GM21447 (cell line): ENCODE results near the gene GNAQ.

Source experiments
- ATAC-seq: cut with Tn5 transposase; IDR thresholded peaks from one replicate; pipeline ENCODE4 v1.9.1; 2021; ENCODE audit not compliant: unreplicated experiment

Gene GNAQ

DNA sequence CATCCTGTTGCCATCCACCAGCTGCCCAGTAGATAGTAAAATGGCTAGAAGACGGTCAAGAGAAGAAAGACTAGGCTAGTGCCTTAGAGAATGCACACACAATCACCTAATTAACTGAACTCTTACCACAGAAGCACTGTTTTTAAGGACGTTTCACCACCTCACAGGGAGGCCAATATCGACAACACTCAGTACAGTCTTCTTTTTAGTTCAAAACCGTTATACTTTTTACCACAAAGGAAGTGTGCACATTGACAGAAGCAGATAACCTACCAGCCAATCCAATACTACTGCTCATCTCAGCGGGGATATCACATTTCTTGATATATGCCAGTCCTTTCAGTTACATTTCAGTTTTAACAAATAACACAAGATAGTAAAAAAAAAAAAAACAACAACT lies 122.3 kb downstream of the GNAQ start:
- ATAC-seq = no peak

DNA sequence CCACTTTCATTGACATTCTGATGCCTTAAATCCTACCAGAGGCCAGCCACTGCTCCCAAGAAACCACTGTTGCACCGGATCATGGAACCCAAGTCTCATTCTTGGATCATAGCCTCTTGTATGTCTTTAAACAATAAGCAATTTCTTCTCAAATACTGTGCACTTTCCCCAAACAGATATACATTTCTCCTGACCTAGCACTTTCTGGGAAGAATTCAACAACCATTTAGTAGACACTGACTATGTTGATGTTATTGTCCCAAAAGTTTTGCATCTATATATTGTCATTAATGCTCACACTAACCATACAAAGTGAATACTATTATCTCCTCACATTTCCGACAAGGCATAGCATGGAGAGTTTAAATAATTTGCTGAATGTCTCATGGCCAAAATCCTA lies 123.3 kb downstream of the GNAQ start:
- no peak for ATAC-seq

DNA sequence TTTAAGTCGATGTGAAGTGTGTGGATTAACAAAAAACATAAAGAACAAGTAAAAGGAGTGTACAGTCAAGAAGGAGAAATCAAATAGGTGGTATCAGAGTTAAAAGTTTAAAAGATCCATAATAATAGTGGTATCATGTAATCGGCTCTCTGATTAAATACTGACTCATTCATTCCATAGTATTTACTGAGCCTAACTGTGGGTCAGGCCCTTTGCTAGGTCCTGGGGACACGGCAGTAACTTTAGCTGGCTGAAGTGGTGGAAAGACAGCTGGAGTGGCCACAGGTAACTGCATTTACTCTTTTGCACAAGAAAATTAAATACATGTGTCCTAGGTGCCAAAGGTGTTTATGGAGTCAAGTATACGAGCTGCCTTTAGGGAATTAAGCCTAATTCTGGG lies 124.0 kb downstream of the GNAQ start:
- no peak for ATAC-seq

DNA sequence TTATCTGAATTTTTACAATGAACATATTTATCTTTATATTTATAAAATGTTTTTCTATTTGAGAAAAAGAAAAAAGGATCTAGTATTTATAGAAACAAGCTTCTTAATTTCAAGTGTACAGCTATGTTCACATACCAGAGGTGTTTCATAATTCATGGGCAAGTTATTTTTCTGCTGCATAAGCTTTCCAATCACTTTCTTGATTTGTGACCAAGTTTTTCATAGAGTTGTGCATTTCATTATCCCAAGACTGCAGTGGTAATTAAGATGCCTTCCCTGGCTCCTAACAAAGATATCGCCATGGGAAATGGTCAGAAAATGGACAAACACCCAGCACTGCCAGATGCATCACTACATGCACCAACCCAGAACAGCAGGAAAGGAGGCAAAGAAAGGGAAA lies 124.6 kb downstream of the GNAQ start:
- ATAC-seq = no peak

DNA sequence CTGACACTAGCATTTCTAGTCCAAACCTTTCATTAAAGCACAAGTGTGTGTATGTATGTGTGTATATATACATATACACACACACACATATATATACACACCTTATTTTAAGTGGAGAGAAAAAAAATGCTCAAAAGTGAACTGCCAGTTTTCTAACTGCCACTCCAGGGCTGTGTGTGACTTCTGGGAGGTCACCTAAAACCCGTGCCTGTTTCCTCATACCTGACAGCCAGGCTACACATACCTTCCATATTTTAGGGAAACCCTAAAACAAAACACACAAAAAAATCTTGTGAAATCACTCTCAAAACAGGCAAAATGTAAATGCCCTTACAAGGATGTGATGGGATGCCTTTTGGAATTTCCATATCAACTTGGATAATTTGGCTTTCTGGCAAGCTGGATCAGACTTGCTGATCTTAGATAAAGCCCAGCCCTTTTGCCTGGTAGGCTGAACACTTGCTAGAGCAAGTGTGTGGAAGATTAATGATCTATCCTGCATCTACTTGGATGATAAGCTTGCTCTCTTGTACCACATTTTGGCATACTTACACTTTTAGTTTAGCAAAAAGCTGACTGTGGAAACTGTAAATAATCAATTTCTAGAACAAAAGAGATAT lies 127.8 kb downstream of the GNAQ start:
- no peak for ATAC-seq

DNA sequence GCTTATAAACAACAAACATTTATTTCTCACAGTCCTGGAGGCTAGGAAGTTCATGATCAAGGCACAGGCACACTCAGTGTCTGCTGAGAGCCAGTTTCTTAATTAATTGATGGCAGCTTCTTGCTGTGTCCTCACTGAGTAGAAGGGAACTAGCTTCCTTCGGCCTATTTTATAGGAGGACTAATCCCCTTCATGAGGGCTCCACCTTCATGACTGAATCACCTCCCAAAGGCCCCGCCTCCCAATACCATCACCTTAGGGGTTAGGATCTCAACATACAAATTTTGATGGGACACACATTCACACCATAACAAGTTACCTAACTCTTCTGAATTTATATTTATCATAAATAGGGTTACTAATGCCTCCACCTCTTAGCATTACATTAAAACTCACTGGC lies 129.8 kb downstream of the GNAQ start:
- ATAC-seq = no peak

DNA sequence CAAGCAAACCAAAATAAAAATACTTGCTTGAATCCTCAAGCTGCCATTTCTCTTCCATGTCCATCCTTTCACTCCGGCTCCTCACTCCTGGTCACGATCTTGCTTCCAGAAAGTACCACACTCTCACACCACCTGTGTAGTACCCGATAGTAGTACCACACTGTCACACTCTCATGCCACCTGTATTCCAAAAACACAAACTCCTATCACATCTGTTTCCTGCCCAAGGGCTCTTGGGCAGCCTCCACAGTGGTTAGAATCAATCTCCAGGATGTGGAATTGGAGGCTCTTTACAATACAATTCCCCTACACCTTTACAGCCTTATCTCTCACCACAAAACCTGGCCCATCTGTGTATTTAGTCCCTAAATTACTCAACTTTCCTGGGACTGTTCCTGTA lies 130.6 kb downstream of the GNAQ start:
- ATAC-seq = no peak

DNA sequence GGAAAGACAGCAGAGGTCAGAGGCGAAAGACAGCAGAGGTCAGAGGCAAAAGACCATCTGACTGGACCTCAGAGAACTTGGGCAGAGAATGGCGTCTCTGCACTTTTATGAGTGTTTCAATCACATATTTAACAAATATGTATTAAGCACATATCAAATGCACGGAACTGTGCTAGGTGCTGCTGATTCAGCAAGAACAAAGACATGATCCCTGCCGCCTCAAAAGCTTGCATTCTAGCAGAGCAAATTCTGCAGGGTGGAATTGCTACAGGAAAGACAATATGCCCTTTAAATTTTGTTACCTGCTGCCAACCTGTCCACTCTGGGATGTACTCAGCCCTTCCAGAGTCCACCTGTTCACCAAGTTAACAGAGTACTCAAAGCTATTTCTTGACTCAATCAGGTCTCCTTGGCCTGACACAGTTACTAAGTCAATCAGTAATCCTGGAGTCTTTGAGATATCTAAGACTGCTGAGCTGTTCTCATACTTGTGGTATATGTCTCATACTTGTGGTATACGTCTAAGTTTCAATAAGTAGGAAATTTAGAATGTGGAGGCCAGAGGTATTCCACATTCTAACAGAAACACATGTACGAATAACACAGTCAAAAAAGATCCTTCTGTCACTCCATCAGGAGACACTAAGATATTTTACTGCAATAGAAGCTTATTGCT lies 131.8 kb downstream of the GNAQ start:
- no peak for ATAC-seq

DNA sequence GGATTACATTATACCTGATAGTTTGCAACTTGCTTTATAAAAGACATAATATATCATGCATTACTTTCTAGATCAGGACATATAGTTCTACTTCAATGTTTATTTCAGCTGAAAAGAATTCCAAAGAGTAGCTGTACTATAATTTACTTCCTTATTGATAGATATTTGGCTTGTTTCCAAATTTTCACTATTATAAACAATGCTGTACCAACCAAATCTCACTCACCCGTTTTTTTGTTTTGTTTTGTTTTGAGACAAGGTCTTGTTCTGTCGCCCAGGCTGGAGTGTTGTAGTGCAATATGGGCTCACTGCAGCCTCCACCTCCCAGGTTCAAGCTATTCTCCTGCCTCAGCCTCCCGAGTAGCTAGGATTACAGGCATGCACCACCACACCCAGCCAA lies 132.7 kb downstream of the GNAQ start:
- ATAC-seq = no peak

DNA sequence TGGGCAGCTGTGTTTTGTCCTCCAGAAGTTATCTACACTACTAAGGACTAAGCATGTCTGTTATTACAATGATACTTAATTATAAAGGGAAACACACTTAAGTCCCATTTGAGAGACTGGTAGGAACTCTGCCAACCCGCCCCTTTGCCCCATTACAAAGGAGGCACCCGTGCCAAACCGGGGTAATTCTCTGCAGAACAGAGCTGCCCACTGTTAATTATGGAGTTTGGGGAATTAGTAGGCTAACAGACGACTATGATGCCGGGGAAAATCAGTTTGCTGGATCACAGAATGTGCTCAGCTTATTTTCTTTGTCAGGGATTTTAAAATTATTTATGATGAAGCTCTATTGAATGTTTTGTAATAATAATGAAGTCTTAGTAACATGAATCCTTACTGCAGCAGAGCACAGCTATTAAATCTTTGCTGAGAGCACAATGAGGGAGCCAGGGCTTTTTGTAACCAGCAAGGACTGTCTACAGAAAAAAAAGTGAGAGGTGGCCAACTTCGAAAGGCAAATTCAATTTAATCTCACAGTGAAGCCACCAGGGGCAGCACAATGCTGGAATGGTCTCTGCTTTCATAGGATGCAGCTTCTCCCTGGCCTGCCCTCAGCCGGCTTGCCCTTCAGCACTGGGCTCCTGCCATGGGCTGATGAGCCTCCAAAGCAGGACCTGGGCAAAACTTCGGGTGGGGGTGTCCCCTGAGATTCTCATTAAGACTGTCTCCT lies 134.5 kb downstream of the GNAQ start:
- ATAC-seq = no peak

DNA sequence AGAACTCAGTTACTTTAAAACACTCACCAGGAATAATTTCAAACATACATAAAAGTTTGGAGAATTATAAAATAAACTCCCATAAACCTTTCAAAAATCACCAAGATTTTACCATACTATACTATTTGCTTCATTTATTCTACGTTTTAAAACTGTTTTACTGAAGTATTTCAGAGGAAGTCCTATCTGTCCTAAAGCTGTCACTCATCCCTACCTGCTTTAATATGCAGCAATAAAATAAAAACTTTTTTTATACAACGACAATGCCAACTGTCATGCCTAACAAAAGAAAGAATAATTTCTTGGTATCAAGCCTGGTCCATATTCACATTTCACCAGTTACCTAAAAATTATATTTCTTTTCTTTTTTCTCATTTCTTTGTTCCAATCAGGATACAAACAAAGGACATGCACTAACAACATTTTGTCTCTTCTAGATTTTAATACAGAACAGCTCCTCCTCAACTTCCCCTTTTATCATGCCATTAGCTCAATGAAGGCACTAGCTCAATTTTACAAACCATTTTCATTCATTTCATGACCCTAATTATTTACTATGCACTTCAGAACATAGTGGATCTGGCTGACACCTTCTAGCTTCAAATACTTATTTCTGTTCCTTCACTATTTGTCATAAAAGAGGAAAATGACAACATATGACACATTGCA lies 135.2 kb downstream of the GNAQ start:
- no peak for ATAC-seq

DNA sequence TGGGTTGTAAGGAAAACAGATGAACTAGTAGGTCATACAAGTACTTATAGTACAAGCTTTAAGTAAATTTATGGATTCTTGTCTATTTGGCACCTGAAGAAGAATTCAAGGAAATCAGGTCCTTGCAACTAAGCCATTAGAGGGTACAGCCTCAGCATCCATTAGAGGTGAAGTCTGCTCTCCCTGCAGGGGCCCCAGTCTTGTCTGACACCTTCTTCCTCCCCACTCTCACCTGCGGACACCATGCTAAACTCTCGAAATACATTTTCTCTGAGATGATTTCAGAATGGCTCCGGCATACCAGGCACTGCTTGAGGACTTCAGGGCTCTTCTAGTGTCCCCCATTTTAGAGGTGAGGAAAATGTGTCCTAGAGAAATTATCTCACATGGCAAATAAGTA lies 137.9 kb downstream of the GNAQ start:
- ATAC-seq = no peak

DNA sequence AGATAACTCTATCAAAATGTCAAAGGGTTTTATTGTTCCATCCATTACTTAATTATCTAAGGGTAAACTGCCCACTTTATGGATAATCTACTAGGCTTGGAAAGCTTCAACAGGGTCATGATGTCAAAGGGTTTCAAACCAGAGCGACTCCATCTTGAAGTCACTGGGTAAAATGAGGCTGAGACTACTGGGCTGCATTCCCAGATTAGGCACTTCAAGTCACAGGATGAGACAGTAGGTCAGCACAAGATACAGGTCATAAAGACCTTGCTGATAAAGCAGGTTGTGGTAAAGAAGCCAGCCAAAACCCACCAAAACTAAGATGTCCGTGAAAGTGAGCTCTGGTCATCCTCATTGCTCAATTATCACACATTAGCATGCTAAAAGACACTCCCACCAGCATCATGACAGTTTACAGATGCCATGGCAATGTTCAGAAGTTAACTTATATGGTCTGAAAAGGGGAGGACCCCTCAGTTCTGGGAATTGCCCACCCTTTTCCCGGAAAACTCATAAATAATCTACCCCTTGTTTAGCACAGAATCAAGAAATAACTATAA lies 138.6 kb downstream of the GNAQ start:
- no peak for ATAC-seq

DNA sequence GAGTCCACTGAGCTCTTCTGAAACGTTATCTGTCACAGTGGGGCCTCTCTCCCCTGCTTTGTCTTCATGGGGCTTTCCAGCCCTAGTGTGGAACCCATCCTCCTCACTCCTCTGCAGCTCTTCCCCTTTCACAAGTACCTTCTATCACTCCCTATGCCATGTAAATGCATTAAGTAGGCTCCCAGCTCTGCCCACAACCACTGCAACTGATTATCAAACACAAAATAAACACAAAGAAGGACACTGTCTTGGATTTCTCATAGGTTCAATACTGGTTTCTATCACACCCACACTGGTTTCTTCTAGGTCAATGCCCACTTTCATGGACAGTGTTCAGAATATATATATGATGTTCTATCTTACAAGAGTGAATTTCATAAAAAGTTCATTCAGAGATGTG lies 139.4 kb downstream of the GNAQ start:
- ATAC-seq = no peak

DNA sequence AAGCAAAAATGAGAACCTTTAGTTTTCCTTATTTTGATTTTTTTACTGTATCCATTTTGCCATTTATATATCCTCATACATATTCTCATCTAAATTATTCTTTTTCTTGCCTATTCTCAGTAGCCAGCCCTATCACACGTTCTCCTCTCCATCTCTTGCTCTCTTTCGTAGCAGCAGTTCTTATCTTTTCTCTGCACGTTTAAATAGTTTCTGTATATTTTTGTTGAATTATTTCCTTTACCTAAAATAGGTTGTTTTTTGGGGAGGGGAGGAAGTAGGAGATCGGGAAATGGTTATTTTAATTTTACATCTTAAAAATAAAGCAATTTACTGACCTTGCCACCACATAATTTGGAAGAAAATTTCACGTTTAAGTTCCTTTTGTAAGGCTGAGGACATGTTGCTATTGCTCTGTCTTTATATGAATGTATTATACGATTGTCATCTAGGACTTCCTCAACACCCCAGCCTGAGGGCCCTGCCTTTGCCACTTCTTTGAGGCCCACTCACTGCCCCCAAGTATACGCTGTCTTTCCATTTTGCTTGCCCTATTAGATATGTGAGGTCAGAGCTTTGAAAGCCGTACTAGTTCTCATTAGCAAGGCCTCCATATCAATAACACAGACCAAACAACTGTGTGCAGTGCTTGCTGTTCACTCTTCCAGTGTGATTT lies 140.3 kb downstream of the GNAQ start:
- ATAC-seq = no peak

DNA sequence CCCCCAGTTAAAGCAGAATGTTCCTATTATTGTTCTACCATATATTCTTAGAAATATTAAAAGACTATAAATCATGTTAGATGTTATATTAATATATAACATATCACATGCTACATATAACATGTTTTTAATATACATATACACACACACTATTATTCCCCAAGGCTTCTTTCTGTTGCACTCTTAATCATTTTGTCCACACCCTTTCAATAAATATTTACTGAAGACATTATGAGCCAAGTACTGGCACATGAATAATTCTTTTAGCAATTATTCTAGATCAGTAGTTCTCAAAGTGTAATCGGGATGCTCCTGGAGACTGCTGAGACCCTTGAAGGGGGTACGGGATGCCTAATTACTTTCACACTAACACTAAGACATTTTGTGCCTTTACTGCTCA lies 143.9 kb downstream of the GNAQ start:
- ATAC-seq = no peak

DNA sequence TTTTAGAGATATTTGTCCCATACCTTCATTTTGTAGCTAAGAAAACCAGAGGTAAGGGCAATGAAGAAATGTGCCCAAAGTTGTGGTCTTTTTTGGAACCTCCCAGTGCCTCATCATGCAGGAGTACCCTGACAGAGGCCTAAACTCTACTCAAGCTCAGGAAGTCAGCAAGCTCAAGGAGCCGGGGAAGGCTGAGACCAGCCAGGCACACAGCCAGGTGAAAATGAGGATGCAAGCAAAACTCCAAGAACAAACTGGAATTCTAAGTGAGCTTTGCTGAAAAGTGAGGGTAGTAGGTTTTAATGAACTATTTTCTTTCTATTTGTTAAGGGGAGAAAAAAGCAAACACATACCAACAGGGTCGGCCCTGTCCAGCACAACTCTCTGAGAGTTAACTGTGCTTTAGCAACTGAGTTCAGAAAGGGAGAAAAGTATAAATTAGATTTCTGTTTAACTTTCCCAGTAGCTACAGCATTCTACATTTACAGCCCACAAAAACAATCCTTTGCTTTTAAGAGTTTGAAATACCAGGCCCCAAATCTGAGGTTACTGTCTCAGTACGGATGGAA lies 146.4 kb downstream of the GNAQ start:
- ATAC-seq = no peak

DNA sequence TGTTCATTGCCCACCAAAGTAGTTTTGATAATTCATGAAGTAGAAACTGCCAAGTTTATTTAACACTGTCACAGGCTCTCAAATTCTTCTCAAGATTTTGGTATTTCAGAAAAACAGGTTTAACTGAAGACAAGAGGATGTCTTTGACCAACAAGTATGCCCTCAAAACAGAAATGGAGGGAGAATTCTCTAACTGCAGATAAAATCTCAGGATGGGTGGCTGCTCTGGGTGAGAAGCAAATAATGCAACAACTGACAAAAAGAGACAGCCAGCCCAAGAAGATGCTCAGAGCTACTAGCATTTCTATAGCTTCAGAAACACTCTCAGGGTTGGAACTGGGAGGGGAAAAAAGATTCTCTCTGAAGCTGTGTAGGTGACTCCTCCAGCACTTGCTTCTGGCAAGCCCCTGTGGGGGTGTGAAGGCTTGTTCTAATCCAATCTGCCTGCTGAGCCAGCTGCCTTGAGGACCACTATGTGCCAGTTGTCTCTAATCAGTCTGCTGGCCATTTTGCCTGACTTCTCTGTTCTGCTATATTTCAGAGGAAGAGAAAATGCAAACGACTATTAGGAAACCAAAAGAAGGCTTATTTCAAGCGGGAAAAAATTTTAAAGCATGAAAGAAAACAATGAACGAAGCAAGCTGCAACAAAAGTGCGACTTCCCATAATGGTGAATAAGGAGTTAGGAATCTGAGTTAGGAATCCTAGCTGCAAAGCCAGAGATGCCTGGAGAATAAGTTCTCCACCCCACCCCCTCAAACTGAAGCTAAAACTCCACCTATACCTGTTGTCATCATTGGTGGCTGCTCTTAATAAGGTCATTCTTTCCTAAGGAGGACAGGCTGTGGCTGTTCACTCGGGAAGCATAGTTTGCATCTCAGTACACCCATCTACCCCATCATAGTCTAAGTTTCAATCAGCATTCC lies 147.5 kb downstream of the GNAQ start:
- ATAC-seq = no peak

DNA sequence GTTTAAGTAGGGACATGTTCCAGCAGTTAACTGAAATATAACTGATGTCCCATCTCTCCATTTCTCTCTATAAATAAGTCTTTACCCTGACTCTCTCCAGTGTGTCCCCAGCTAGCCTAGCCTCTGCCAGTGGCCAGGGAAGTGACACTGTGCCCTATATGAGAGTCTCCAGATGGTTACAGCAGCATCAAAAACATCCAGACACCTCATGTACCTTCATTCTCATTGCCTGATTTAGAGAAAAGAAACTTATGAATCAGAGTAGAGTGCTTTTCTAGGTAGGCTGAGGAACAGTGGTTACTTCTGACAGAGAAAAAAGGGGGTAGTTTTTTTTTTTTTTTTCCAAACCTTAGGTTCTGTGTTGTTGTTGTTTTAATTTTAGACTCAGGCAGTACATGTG lies 148.5 kb downstream of the GNAQ start:
- ATAC-seq = no peak

DNA sequence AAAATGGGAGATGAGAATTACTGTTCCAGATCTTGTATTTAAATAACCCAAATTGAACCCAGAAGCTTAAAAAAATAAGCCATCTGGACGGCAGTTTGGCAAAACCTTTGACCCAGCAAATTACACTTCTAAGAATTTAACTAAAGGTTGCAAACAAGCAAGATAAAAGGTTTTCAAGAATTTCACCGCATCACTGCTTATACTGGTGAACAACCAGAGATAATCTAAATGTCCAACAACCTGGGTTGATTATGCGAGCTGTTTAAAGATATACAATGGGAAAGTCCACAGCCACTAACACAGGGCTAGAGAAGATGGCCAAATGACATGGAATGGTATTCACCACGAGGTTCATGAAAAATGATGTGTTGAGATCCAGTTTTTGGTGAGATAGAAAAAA lies 149.3 kb downstream of the GNAQ start:
- ATAC-seq = no peak
